Stomach (tissue), 9 donors: ENCODE results near the gene CNOT6L. TPM values are rescaled to one million over a fixed set of nuclear protein-coding genes. Genes with fewer than 3 reads are reported as not detected.
"Not testable (repeated sequence)": the region's sequence is repeated elsewhere in the genome, so short reads cannot be mapped to it uniquely, and the experiment has no call there.

Experiments used
- DNase-seq, 2 donors: peaks; one replicate each; pipeline versions ENCODE4 v3.0.0 to v3.0.0-alpha.2; 2013 to 2019
- H3K27ac ChIP-seq, 5 donors: fragments of 200-600 bp in 4 of 5; sonication (generic) in 4 of 5; one replicate each; pipeline ENCODE4 v1.5.1; 2013 to 2019; ENCODE audit warnings: mild to moderate bottlenecking in 1 of 5, moderate library complexity in 1 of 5
- H3K27me3 ChIP-seq, 3 donors: fragments of 200-600 bp; sonication (generic); one replicate each; pipeline ENCODE4 v1.5.1; 2017 to 2019; ENCODE audit warnings: mixed run types in 1 of 3
- H3K36me3 ChIP-seq, 4 donors: fragments of 200-600 bp; sonication (generic); 1 replicate in 3 of 4; 2 replicates in 1 of 4; pipeline ENCODE4 v1.5.1; 2016 to 2019
- H3K4me1 ChIP-seq, 4 donors: fragments of 200-600 bp; sonication (generic); one replicate each; pipeline ENCODE4 v1.5.1; 2016 to 2019
- H3K4me3 ChIP-seq, 4 donors: fragments of 200-600 bp; sonication (generic) in 3 of 4; one replicate each; pipeline ENCODE4 v1.5.1; 2016 to 2019; ENCODE audit warnings: mild to moderate bottlenecking in 1 of 4
- H3K9me3 ChIP-seq, 4 donors: fragments of 200-600 bp; sonication (generic); one replicate each; pipeline ENCODE4 v1.5.1; 2016 to 2019
- CTCF ChIP-seq, 7 experiments: fragments of 450-650 bp in 4 of 7; fragments of 200-600 bp in 3 of 7; sonication (generic) in 3 of 7; IDR thresholded peaks; one replicate each; pipeline ENCODE4 v1.5.1; 2016 to 2019; ENCODE audit warnings: antibody characterized with exemption in 7 of 7, control low read depth in 2 of 7, mild to moderate bottlenecking in 1 of 7
- EP300 ChIP-seq: sonication (generic); formaldehyde crosslinking; IDR thresholded peaks from one replicate; pipeline ENCODE4 v1.6.1; 2017; ENCODE audit warnings: antibody characterized with exemption
- POLR2A ChIP-seq, 4 donors: fragments of 450-650 bp; IDR thresholded peaks; one replicate each; pipeline ENCODE4 v1.6.1; 2016; ENCODE audit warnings: antibody characterized with exemption in 4 of 4, control low read depth in 2 of 4, mild to moderate bottlenecking in 1 of 4, moderate library complexity in 1 of 4
- POLR2AphosphoS5 ChIP-seq, 3 donors: sonication (generic); formaldehyde crosslinking; IDR thresholded peaks; one replicate each; pipeline ENCODE4 v1.6.1; 2016; ENCODE audit warnings: antibody characterized with exemption in 3 of 3
- WGBS, 5 donors: extraction: QIAGEN DNeasy Blood & Tissue Kit in 3 of 5; methylation state at CpG; one replicate each; pipeline versions ENCODE4 v1.1.5 to v1.1.7; 2013 to 2018; 5-methylcytosine and 5-hydroxymethylcytosine counted together
- intact Hi-C: fragments of 100-400 bp; cut with DNase I; formaldehyde crosslinking; loops from one replicate; pipeline ENCODE4 v1.15.1; 2023; ENCODE audit warnings: low total_unique reads
- polyA plus RNA-seq, 3 donors: library from polyadenylated mRNA; stranded (reverse); fragments of 200-250 nt; gene quantifications; one replicate each; pipeline ENCODE4 v1.2.3, GENCODE V29; 2013
- total RNA-seq, 5 donors: library from RNA; depleted of rRNA; stranded (reverse); fragments of >200 nt; gene quantifications; one replicate each; pipeline versions ENCODE4 v1.1.0 to v1.2.3, GENCODE V29; 2014 to 2016
- donor health status: healthy with polysubstance abuse.
- donor health status: Bipolar disorder and iron deficiency.
- donor health status: healthy.

CNOT6L gene
- total and polyA plus RNA-seq, 8 donors, result 4.6 to 74.5 (median 7.4) TPM

- Histone ChIP-seq H3K36me3 (no peaks in the 10 kb centered on the region), H3K27me3 (no peaks in the 10 kb centered on the region), H3K9me3 (no peaks in the 10 kb centered on the region), H3K27ac (no peak overlapping the region), H3K4me3 (no peak overlapping the region), H3K4me1 (peaks cover 0 to 63% (median 33%) of the 10 kb centered on the region in 4 donors)
- no peak for DNase-seq
- WGBS, 5 donors, result 82 to 87% (median 83%) methylated on average over 3 of the region's 3 CpGs
- intact Hi-C loops, result no loop called here
- TF ChIP-seq EP300 (no peak), POLR2AphosphoS5 (IDR thresholded peaks at IDR 0.05) (no peak), CTCF (IDR thresholded peaks at IDR 0.05) (no peak), POLR2A (IDR thresholded peaks at IDR 0.05) (no peak)
These were observed 31.2 kb downstream of the CNOT6L start for GRCh38 chr4:77787969-77788368.

GRCh38 chr4:77785669-77786068 lies 33.5 kb downstream of the CNOT6L start:
- H3K4me1 ChIP-seq, result peaks cover 0 to 66% (median 29%) of the 10 kb centered on the region in 4 donors
- no peaks in the 10 kb centered on the region for H3K36me3 ChIP-seq
- TF ChIP-seq CTCF (IDR thresholded peaks at IDR 0.05), result no peak
- no peak for TF ChIP-seq EP300
- no peak for TF ChIP-seq POLR2A (IDR thresholded peaks at IDR 0.05)
- TF ChIP-seq POLR2AphosphoS5 (IDR thresholded peaks at IDR 0.05), result no peak
- no peak overlapping the region for H3K4me3 ChIP-seq
- H3K9me3 ChIP-seq, result no peaks in the 10 kb centered on the region
- no peaks in the 10 kb centered on the region for H3K27me3 ChIP-seq
- DNase-seq, result no peak
- 93 to 97% (median 95%) methylated on average over 6 of the region's 6 CpGs for WGBS, 5 donors
- no peak overlapping the region for H3K27ac ChIP-seq
- intact Hi-C loops, result no loop called here

GRCh38 chr4:77783895-77784294 lies 35.3 kb downstream of the CNOT6L start:
- Histone ChIP-seq H3K27me3 (no peaks in the 10 kb centered on the region), H3K4me3 (no peak overlapping the region), H3K4me1 (peaks cover 0 to 54% (median 17%) of the 10 kb centered on the region in 4 donors), H3K9me3 (no peaks in the 10 kb centered on the region), H3K36me3 (no peaks in the 10 kb centered on the region), H3K27ac (no peak overlapping the region)
- intact Hi-C loops, result no loop called here
- DNase-seq, result no peak
- TF ChIP-seq CTCF (IDR thresholded peaks at IDR 0.05) (no peak), POLR2AphosphoS5 (IDR thresholded peaks at IDR 0.05) (no peak), EP300 (no peak), POLR2A (IDR thresholded peaks at IDR 0.05) (no peak)
- WGBS, 5 donors, result 52 to 72% (median 61%) methylated on average over 6 of the region's 6 CpGs

GRCh38 chr4:77782102-77782835 lies 36.9 kb downstream of the CNOT6L start:
- H3K27ac ChIP-seq, result no peak overlapping the region
- no peaks in the 10 kb centered on the region for H3K36me3 ChIP-seq
- H3K9me3 ChIP-seq, result no peaks in the 10 kb centered on the region
- TF ChIP-seq POLR2A (IDR thresholded peaks at IDR 0.05) (no peak), CTCF (IDR thresholded peaks at IDR 0.05) (no peak), EP300 (no peak), POLR2AphosphoS5 (IDR thresholded peaks at IDR 0.05) (no peak)
- no peak for DNase-seq
- H3K27me3 ChIP-seq, result no peaks in the 10 kb centered on the region
- H3K4me3 ChIP-seq, result no peak overlapping the region
- peaks cover 0 to 52% (median 22%) of the 10 kb centered on the region in 4 donors for H3K4me1 ChIP-seq
- intact Hi-C loops, result no loop called here
- WGBS, 5 donors, result 77 to 89% (median 87%) methylated on average over 1 of the region's 1 CpG

GRCh38 chr4:77780762-77781161 lies 38.4 kb downstream of the CNOT6L start:
- H3K9me3 ChIP-seq, intact Hi-C loops, H3K27ac ChIP-seq, DNase-seq, H3K27me3 ChIP-seq, H3K4me3 ChIP-seq, H3K36me3 ChIP-seq: not testable (repeated sequence)
- WGBS, 5 donors, result 76 to 95% (median 82%) methylated on average over 2 of the region's 2 CpGs
- peaks cover 7 to 64% (median 30%) of the 10 kb centered on the region in 4 donors for H3K4me1 ChIP-seq
